ENCODE measurements around the gene KLHL28.

KLHL28 gene

DNA sequence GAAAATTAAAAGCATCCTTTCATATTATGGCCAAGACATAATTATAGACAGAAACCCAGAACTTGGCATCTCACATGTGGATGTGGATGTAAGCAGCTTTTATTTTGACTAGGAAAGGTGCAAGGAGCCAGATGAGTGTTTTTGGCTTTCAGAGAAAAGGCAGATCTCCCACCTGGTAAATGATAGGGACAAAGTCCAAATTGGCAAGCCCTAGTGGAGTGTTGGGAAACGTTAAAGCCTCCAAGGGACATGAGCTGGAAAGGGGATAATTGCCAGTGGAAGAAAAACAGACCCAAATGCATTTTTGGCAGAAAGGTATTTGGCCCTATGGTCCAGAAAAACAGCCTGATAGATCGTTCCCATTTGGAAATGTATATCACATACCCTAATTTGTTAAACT, 60.1 kb downstream of the KLHL28 start:
- H3K9me2 ChIP-seq (replicated peaks; ENCODE audit: insufficient read depth, low read length) = no peaks in the 10 kb centered on the region
- no peak overlapping the region for H3K9ac ChIP-seq (ENCODE audit: low read length)
- TF ChIP-seq, protein P1, sequence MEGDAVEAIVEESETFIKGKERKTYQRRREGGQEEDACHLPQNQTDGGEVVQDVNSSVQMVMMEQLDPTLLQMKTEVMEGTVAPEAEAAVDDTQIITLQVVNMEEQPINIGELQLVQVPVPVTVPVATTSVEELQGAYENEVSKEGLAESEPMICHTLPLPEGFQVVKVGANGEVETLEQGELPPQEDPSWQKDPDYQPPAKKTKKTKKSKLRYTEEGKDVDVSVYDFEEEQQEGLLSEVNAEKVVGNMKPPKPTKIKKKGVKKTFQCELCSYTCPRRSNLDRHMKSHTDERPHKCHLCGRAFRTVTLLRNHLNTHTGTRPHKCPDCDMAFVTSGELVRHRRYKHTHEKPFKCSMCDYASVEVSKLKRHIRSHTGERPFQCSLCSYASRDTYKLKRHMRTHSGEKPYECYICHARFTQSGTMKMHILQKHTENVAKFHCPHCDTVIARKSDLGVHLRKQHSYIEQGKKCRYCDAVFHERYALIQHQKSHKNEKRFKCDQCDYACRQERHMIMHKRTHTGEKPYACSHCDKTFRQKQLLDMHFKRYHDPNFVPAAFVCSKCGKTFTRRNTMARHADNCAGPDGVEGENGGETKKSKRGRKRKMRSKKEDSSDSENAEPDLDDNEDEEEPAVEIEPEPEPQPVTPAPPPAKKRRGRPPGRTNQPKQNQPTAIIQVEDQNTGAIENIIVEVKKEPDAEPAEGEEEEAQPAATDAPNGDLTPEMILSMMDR (IDR thresholded peaks at IDR 0.05; ENCODE audit: insufficient read depth, low read length, poor library complexity, severe bottlenecking) = no peak
- no peak for TF ChIP-seq EZH2phosphoT487 (conservative IDR thresholded peaks at IDR 0.05; ENCODE audit: low read length)
- H3K36me3 ChIP-seq (ENCODE audit: low read length) = peaks cover 6% of the 10 kb centered on the region; the same call in 1 of the 2 replicates
- H4K20me1 ChIP-seq (ENCODE audit: low read depth, low read length) = no peaks in the 10 kb centered on the region
- no peak overlapping the region for H3K4me2 ChIP-seq (ENCODE audit: low read depth, low read length, poor library complexity, severe bottlenecking)
- no peaks in the 10 kb centered on the region for H3K27me3 ChIP-seq (ENCODE audit: low read length)
- no peak overlapping the region for H2AFZ ChIP-seq (ENCODE audit: low read depth, low read length, severe bottlenecking)
- H3K79me2 ChIP-seq (ENCODE audit: insufficient read depth, low read length) = no peaks in the 10 kb centered on the region
- no peak overlapping the region for H3K27ac ChIP-seq (ENCODE audit: low read depth, low read length)
- no peak overlapping the region for H3K4me3 ChIP-seq (ENCODE audit: insufficient read depth, low read length, poor library complexity, severe bottlenecking)
- peaks cover 18% of the 10 kb centered on the region; the same call in 1 of the 2 replicates for H3F3A ChIP-seq (ENCODE audit: insufficient read depth)
- H3K9me3 ChIP-seq (ENCODE audit: insufficient read depth, low read length) = no peaks in the 10 kb centered on the region

DNA sequence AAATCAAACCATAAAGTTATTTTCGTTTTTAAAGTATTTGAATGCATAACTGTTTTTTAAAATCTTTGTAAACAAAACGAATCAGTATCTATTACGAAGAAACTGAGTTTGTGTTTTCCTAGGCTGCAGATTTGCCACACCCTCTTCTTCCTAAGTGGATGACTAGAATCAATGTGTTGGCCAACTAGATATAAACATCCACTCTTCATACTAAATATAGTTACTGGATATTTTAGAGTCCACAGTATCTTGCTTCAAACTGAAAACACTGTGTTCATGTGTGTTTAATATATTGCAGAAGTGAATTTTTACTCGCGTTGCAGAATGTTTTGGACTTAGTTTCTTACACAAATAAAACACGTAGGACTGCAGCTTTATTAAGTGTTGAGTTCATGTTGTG, 63.2 kb downstream of the KLHL28 start:
- no peaks in the 10 kb centered on the region for H3K36me3 ChIP-seq (ENCODE audit: low read length)
- peak overlapping the region; percentile 74 for H3K4me3 ChIP-seq (ENCODE audit: insufficient read depth, low read length, poor library complexity, severe bottlenecking)
- H3K79me2 ChIP-seq (ENCODE audit: insufficient read depth, low read length) = no peaks in the 10 kb centered on the region
- H3K27ac ChIP-seq (ENCODE audit: low read depth, low read length) = no peak overlapping the region
- H3K9me2 ChIP-seq (replicated peaks; ENCODE audit: insufficient read depth, low read length) = no peaks in the 10 kb centered on the region
- H3F3A ChIP-seq (ENCODE audit: insufficient read depth) = peaks cover 17% of the 10 kb centered on the region; the same call in 1 of the 2 replicates
- no peaks in the 10 kb centered on the region for H3K9me3 ChIP-seq (ENCODE audit: insufficient read depth, low read length)
- H3K4me2 ChIP-seq (ENCODE audit: low read depth, low read length, poor library complexity, severe bottlenecking) = peak overlapping the region; percentile 79
- H3K27me3 ChIP-seq (ENCODE audit: low read length) = no peaks in the 10 kb centered on the region
- no peak overlapping the region for H2AFZ ChIP-seq (ENCODE audit: low read depth, low read length, severe bottlenecking)
- no peak overlapping the region for H3K9ac ChIP-seq (ENCODE audit: low read length)
- no peaks in the 10 kb centered on the region for H4K20me1 ChIP-seq (ENCODE audit: low read depth, low read length)
- TF ChIP-seq, protein P1 (IDR thresholded peaks at IDR 0.05; ENCODE audit: insufficient read depth, low read length, poor library complexity, severe bottlenecking) = no peak
- no peak for TF ChIP-seq EZH2phosphoT487 (conservative IDR thresholded peaks at IDR 0.05; ENCODE audit: low read length)

DNA sequence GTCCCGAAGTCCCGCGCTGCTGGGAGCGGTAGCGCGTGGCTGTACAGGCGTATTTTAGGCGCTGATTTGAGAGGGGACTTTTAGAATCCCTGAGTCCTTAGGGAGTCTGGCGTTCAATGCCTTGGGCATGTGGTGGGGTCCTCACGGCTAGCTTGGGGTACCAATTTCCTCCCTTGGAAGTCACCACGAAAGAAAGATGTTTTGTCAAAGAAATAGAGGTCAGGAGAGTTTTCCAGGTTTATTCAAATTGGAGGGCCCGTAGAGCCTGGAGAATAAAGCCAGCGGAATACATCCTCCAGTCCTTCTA, 63.9 kb downstream of the KLHL28 start:
- Histone ChIP-seq H3K9ac (ENCODE audit: low read length) (peak overlapping the region; percentile 64), H3K79me2 (ENCODE audit: insufficient read depth, low read length) (no peaks in the 10 kb centered on the region), H3K4me2 (ENCODE audit: low read depth, low read length, poor library complexity, severe bottlenecking) (peak overlapping the region; percentile 79), H2AFZ (ENCODE audit: low read depth, low read length, severe bottlenecking) (peak overlapping the region; percentile 49), H3K9me3 (ENCODE audit: insufficient read depth, low read length) (no peaks in the 10 kb centered on the region), H3K27me3 (ENCODE audit: low read length) (no peaks in the 10 kb centered on the region), H3K27ac (ENCODE audit: low read depth, low read length) (peak overlapping the region; percentile 69), H3K9me2 (replicated peaks; ENCODE audit: insufficient read depth, low read length) (no peaks in the 10 kb centered on the region), H4K20me1 (ENCODE audit: low read depth, low read length) (no peaks in the 10 kb centered on the region), H3K4me3 (ENCODE audit: insufficient read depth, low read length, poor library complexity, severe bottlenecking) (peak overlapping the region; percentile 74), H3F3A (ENCODE audit: insufficient read depth) (peaks cover 17% of the 10 kb centered on the region; the same call in 1 of the 2 replicates), H3K36me3 (ENCODE audit: low read length) (no peaks in the 10 kb centered on the region)
- TF ChIP-seq, protein P1 (IDR thresholded peaks at IDR 0.05; ENCODE audit: insufficient read depth, low read length, poor library complexity, severe bottlenecking) = no peak
- no peak for TF ChIP-seq EZH2phosphoT487 (conservative IDR thresholded peaks at IDR 0.05; ENCODE audit: low read length)
